Central memory CD8-positive, alpha-beta T cell (primary cell): Measurements from ENCODE around the gene NISCH.
A peak's percentile ranks its signal among the peaks of the same experiment; 100 is the strongest.

Source experiments
- ATAC-seq: fragments of 150-1000 bp; cut with Tn5 transposase; replicated peaks from 2 replicates; pipeline ENCODE4 v1.10.0; 2022; ENCODE audit warnings: mild to moderate bottlenecking, moderate FRiP score, moderate number of reproducible peaks; ENCODE audit not compliant: poor library complexity, severe bottlenecking; ENCODE audit errors: extremely low read depth
- DNase-seq, 2 donors: peaks; one replicate each; pipeline ENCODE4 v3.0.0; 2021; ENCODE audit warnings: low spot score in 2 of 2
- H3K27ac Mint-ChIP-seq: one replicate; pipeline ENCODE4 v1.8.0; 2022; ENCODE audit warnings: low read depth, mild to moderate bottlenecking, moderate library complexity, mixed read lengths
- H3K27me3 Mint-ChIP-seq: one replicate; pipeline ENCODE4 v1.8.0; 2022; ENCODE audit warnings: mixed read lengths
- H3K36me3 Mint-ChIP-seq: one replicate; pipeline ENCODE4 v1.8.0; 2022; ENCODE audit warnings: mild to moderate bottlenecking, moderate library complexity, mixed read lengths; ENCODE audit not compliant: insufficient read depth
- H3K4me1 Mint-ChIP-seq: one replicate; pipeline ENCODE4 v1.8.0; 2022; ENCODE audit warnings: mixed read lengths
- H3K4me3 Mint-ChIP-seq: one replicate; pipeline ENCODE4 v1.8.0; 2022; ENCODE audit warnings: mild to moderate bottlenecking, moderate library complexity, mixed read lengths
- H3K9me3 Mint-ChIP-seq: one replicate; pipeline ENCODE4 v1.8.0; 2022; ENCODE audit warnings: mixed read lengths

The NISCH gene

GRCh38 chr3:52455283-52456168, at the start of gene NISCH:
Gene NISCH, plus strand, starts transcription at chr3:52455604. Its CDS starts 38 bp downstream, at chr3:52455642.
- H3K27me3 Mint-ChIP-seq, result no peaks in the 10 kb centered on the region

DNA sequence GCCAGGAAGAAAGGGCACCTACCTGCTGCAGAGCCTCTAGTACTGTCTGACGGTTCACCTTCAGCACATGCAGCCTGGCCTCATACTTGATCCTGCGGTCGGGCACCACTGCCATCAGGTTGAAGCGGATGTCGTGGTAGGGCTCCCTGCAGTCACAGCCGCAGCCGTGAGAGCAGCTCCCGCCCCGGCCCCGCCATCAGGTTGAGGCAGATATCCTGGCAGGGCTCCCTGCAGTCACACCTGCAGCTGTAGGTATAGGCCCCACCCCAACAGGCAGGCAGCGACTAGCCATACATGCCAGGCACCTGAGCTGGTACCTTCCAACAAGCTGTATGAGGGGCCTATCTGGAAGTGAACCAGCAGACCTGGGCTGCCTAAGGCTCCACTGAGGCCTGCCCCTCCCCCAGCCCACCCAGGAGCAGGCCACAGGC, 49.2 kb upstream of the NISCH start:
- ATAC-seq (no peak), DNase-seq (no peak)
- H3K4me3 Mint-ChIP-seq, result no peak overlapping the region
- H3K9me3 Mint-ChIP-seq, result no peaks in the 10 kb centered on the region
- no peaks in the 10 kb centered on the region for H3K27me3 Mint-ChIP-seq
- no peak overlapping the region for H3K27ac Mint-ChIP-seq
- peaks cover 27% of the 10 kb centered on the region for H3K4me1 Mint-ChIP-seq
- peaks cover 68% of the 10 kb centered on the region for H3K36me3 Mint-ChIP-seq

More at GRCh38 chr3:52455283-52456168, at the start of gene NISCH:
- H3K9me3 Mint-ChIP-seq, result no peaks in the 10 kb centered on the region
- peak; percentile 92 for ATAC-seq
- peaks cover 33% of the 10 kb centered on the region for H3K36me3 Mint-ChIP-seq
- H3K27ac Mint-ChIP-seq, result peak within 1 kb of the TSS; percentile 96
- H3K4me1 Mint-ChIP-seq, result peaks cover 39% of the 10 kb centered on the region
- peak within 1 kb of the TSS; percentile 90 for H3K4me3 Mint-ChIP-seq
- DNase-seq, result peak; percentile 94 to 97

- H3K4me1 Mint-ChIP-seq, result peaks cover 33% of the 10 kb centered on the region
- no peaks in the 10 kb centered on the region for H3K9me3 Mint-ChIP-seq
- H3K27ac Mint-ChIP-seq, result no peak overlapping the region
- H3K4me3 Mint-ChIP-seq, result no peak overlapping the region
- peaks cover 63% of the 10 kb centered on the region for H3K36me3 Mint-ChIP-seq
- no peak for DNase-seq
- H3K27me3 Mint-ChIP-seq, result no peaks in the 10 kb centered on the region
- ATAC-seq, result no peak
These were observed 48.5 kb upstream of the NISCH start for GRCh38 chr3:52406791-52407510.

- ATAC-seq (no peak), DNase-seq (no peak)
- Mint-ChIP-seq H3K9me3 (no peaks in the 10 kb centered on the region), H3K4me3 (peak overlapping the region; percentile 90), H3K36me3 (peaks cover 56% of the 10 kb centered on the region), H3K27me3 (no peaks in the 10 kb centered on the region), H3K4me1 (peaks cover 33% of the 10 kb centered on the region), H3K27ac (peak overlapping the region; percentile 95)
These were observed 47.6 kb upstream of the NISCH start for GRCh38 chr3:52407779-52408178.

GRCh38 chr3:52408466-52408865, 46.9 kb upstream of the NISCH start:
- H3K4me3 Mint-ChIP-seq, result peak overlapping the region; percentile 90
- H3K36me3 Mint-ChIP-seq, result peaks cover 52% of the 10 kb centered on the region

DNA sequence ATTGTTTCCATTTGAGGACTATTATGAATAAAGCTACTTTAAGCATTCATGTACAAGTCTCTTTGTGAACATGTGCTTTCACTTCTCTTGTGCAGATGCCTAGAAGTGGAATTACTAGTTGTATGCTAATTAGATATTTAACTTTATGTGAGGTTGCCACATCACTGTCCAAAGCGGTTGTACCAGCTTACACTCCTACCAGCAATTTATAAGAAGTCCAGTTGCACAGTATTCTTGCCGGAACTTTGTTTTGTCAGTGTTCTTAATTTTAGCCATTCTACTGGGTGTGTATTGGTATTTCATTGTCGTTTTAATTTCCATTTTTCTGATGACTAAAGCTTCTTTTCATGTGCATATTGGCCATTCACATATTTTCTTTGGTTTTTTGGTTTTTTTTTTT, 39.6 kb upstream of the NISCH start:
- no peaks in the 10 kb centered on the region for H3K9me3 Mint-ChIP-seq
- peaks cover 8% of the 10 kb centered on the region for H3K36me3 Mint-ChIP-seq
- ATAC-seq, result no peak

More at GRCh38 chr3:52408466-52408865, 46.9 kb upstream of the NISCH start:
- Mint-ChIP-seq H3K27me3 (no peaks in the 10 kb centered on the region), H3K27ac (peak overlapping the region; percentile 95), H3K4me1 (peaks cover 33% of the 10 kb centered on the region), H3K9me3 (no peaks in the 10 kb centered on the region)
- DNase-seq, result no peak
- ATAC-seq, result no peak

DNA sequence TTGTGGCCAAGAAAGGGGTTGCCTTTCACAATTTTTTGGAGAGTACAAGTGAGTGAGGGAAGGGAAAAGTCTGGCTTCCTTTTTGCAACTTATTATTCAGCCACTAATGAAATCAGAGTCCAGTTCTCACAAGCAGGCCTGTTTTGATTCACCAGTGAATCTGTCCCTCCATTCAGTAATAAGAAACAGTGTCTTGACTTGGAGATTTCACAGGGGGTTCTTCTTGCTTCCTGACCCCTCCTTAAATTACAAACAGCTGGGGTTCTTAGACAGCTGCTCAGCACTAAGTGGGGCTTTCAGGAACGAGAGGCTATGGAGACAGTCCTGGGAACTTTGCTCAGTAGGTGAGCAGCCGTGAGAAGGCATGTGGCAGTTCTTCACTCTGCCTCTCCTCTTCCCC, 35.0 kb upstream of the NISCH start:
- no peak overlapping the region for H3K27ac Mint-ChIP-seq
- H3K4me3 Mint-ChIP-seq, result no peak overlapping the region
- peaks cover 2% of the 10 kb centered on the region for H3K36me3 Mint-ChIP-seq
- ATAC-seq (no peak), DNase-seq (no peak)
- no peaks in the 10 kb centered on the region for H3K4me1 Mint-ChIP-seq
- no peaks in the 10 kb centered on the region for H3K9me3 Mint-ChIP-seq
- H3K27me3 Mint-ChIP-seq, result no peaks in the 10 kb centered on the region

More for the DNA sequence above, 39.6 kb upstream of the NISCH start:
- H3K4me3 Mint-ChIP-seq, result no peak overlapping the region
- H3K4me1 Mint-ChIP-seq, result peaks cover 10% of the 10 kb centered on the region
- H3K27me3 Mint-ChIP-seq, result no peaks in the 10 kb centered on the region
- H3K27ac Mint-ChIP-seq, result no peak overlapping the region
- no peak for DNase-seq

DNA sequence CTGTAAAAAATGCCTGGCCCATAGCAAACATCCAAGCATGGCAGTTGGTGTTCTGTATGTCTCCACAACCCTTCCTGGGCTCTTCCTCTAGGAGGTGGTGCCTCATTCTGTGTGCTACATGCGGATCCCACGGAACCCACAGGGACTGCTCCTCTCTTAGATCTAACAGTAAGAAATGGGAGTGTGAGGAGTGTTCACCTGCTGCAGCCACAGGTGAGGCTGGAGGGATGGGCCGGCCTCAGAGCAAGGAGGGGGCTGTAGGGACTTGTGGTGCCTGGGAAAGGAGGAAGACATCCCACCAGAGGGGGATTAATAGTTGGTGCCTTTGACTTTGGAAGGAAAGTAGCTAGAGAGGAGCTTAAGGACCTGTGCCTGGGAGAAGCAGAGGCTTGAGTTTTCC, 32.7 kb upstream of the NISCH start:
- H3K9me3 Mint-ChIP-seq, result no peaks in the 10 kb centered on the region
- H3K27ac Mint-ChIP-seq, result peak overlapping the region; percentile 12
- H3K4me1 Mint-ChIP-seq, result no peaks in the 10 kb centered on the region
- DNase-seq, result no peak
- H3K4me3 Mint-ChIP-seq, result no peak overlapping the region
- no peak for ATAC-seq
- H3K36me3 Mint-ChIP-seq, result no peaks in the 10 kb centered on the region
- H3K27me3 Mint-ChIP-seq, result no peaks in the 10 kb centered on the region

GRCh38 chr3:52423173-52423572, 32.2 kb upstream of the NISCH start:
- H3K4me3 Mint-ChIP-seq, result no peak overlapping the region
- no peak for ATAC-seq
- no peaks in the 10 kb centered on the region for H3K36me3 Mint-ChIP-seq
- H3K27ac Mint-ChIP-seq, result no peak overlapping the region
- H3K27me3 Mint-ChIP-seq, result no peaks in the 10 kb centered on the region
- DNase-seq, result no peak
- no peaks in the 10 kb centered on the region for H3K9me3 Mint-ChIP-seq
- H3K4me1 Mint-ChIP-seq, result no peaks in the 10 kb centered on the region

GRCh38 chr3:52428151-52429005, 27.0 kb upstream of the NISCH start:
- Mint-ChIP-seq H3K27ac (no peak overlapping the region), H3K27me3 (no peaks in the 10 kb centered on the region), H3K9me3 (no peaks in the 10 kb centered on the region), H3K4me3 (no peak overlapping the region), H3K36me3 (no peaks in the 10 kb centered on the region), H3K4me1 (peaks cover 11% of the 10 kb centered on the region)
- DNase-seq, result no peak
- ATAC-seq, result no peak

DNA sequence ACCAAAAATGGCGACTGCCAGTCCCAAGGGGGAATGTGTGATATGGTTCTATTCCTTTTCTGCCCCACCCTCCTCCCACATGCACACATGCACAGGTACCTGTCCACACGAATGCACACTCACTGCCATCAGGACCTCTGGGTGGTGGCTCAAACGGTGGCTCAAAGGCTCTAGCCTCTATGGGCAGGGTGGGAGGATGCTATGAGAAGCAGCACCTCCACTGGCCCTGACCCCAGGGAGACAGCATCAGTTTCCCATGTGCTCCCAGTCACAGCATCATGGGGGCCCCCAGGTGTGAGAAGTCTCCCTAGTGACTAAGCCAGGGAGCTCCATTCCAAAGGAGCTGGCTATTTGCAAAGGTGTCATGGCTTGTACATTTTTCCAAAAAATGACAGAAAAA, 26.4 kb upstream of the NISCH start:
- Mint-ChIP-seq H3K27me3 (no peaks in the 10 kb centered on the region), H3K4me3 (no peak overlapping the region), H3K9me3 (no peaks in the 10 kb centered on the region), H3K36me3 (no peaks in the 10 kb centered on the region), H3K4me1 (peaks cover 11% of the 10 kb centered on the region), H3K27ac (no peak overlapping the region)
- DNase-seq (no peak), ATAC-seq (no peak)

GRCh38 chr3:52429779-52430415, 25.5 kb upstream of the NISCH start:
- Mint-ChIP-seq H3K4me1 (peaks cover 11% of the 10 kb centered on the region), H3K36me3 (no peaks in the 10 kb centered on the region), H3K27me3 (no peaks in the 10 kb centered on the region), H3K9me3 (no peaks in the 10 kb centered on the region), H3K27ac (no peak overlapping the region), H3K4me3 (no peak overlapping the region)
- no peak for ATAC-seq
- DNase-seq, result no peak
